Measurements from ENCODE around the gene GMPS.
"Not testable (repeated sequence)": the region's sequence is repeated elsewhere in the genome, so short reads cannot be mapped to it uniquely, and the experiment has no call there.

Gene GMPS

DNA sequence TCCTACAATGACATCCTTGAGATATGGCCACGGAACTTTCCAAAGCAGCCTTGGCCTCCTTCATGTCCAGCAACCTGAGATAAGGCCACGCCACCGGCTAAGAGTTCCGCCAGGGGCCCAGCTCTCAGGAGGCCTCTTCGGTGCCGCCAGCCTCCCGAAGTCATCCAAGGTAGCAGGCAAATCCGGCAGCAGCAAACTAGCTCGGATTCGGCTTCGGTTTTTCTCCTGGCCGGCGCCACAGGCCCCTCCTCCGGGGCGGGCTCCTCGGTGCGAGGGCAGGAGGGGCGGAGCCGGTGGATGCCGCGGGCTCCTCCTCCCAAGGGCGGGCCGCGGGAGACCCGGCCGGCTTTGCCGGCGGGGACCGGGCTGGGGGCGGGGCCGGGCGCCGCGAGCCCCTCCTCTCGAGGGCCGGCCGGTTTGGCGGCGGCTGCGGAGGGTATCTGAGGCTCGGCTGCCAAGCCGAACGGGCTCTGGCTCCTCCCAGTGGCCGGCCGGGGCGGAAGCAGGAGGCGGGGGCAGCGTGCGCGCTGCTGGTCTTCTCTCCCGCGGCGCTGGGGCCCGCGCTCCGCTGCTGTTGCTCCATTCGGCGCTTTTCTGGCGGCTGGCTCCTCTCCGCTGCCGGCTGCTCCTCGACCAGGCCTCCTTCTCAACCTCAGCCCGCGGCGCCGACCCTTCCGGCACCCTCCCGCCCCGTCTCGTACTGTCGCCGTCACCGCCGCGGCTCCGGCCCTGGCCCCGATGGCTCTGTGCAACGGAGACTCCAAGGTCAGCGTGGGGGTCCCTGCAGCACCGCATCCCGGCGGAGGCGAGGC, at the start of gene GMPS:
Gene GMPS, plus strand, starts transcription at position 518 of the 812 bp plus-strand sequence. Its CDS starts 221 bp downstream, at position 739.
- DNase-seq: peak; percentile 96

DNA sequence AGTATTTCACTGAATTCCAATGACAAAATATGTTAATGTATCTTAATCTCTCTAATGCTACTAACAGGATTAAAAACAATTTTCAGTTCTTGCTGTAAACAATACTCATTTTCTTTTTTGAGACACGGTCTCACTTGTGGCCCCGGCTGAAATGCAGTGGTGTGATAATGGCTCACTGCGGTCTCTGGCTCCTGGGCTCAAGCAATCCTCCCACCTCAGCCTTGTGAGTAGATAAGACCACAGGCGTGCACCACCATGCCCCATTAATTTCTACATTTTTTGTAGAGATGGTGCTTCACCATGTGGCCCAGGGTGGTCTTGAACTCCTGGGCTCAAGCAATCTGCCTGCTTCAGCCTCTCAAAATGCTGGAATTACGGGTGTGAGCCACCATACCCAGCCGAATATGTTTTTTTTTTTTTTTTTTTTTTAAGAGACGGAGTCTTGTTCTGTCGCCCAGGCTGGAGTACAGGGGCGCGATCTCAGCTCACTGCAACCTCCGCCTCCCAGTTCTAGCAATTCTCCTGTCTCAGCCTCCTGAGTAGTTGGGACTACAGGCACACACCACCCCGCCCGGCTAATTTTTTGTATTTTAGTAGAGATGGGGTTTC, 41.9 kb upstream of the GMPS start:
- not testable (repeated sequence) for DNase-seq

DNA sequence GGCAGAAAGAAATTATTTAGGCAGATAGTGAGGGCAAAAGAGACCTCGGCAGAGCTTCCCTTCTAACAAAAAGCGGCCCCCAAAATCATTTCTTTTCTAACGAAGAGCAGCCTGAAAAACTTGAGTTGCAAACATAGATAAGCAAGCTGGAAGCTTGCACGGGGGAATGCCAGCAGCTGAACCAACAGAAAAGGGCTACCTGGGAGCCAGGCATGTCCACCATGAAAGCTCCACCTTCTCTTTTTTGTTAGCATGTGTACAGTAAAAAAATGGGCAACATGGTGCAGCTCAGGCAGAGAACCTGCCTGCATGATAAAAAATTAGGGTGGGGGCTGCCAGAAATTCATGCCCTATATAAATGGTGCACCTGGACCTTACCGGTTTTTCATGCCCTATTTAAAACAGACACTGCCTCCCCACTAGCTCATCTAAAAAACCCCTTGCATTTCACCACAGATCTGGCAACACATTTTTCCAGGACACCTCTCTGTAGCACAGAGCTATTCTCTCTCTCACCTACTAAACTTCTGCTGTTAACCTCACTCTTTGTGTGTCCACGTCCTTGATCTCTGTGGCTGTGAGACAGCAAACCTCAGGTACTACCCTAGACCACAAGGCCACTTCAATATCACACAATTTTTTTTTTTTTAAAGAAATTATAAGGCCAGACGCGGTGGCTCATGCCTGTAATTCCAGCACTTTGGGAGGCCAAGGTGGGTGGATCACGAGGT, 34.9 kb upstream of the GMPS start:
- DNase-seq: no peak

GRCh38 chr3:155843569-155843968, 26.9 kb upstream of the GMPS start:
- DNase-seq: no peak

DNA sequence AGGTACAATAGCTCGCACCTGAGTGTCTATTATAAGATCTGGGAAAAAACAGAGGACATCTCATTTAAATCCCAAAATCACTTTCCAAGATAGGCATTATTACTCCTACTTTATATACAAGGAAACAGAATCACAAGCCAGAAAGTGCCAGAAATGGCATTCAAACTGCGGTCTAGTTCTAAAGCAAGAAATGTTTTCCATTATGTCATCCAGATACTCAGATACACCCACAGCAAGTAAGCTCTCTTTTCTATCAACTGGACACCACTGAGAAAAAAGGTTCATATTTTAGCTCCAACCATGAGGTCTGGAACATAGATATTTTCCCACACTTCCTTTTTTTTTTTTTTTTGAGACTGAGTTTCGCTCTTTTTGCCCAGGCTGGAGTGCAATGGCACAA, 24.3 kb upstream of the GMPS start:
- DNase-seq: no peak

- DNase-seq: no peak
Measured at GRCh38 chr3:155847993-155848392, 22.5 kb upstream of the GMPS start.

- not testable (repeated sequence) for DNase-seq
Measured at GRCh38 chr3:155849404-155849803, 21.0 kb upstream of the GMPS start.

GRCh38 chr3:155852341-155852740, 18.1 kb upstream of the GMPS start:
- no peak for DNase-seq

GRCh38 chr3:155853214-155854140, 17.0 kb upstream of the GMPS start:
- DNase-seq: peak; percentile 35

- peak; percentile 99 for DNase-seq
Measured at GRCh38 chr3:155854141-155854940, 16.1 kb upstream of the GMPS start, which contains the start of gene SLC33A1. SLC33A1 (minus strand) TSS chr3:155854427; CDS start chr3:155853997, 430 bp downstream.

DNA sequence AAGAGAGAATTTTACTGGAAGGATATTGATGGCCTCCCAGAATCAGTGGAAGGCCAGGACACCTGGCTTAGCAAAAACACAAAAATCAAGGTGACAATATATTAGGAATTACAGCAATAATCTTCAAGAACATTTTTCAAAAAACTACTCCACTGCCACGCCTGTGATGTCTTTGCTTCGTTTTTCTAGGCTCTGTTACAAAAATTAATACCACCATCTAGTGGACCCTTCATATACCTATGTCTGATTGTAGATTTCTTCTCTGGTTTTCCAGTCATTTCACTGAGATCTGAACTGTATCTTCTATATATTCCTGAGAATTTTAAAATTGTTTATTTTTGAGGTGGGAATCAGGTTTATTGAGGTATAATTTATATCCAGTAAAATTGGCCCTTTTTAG, 10.6 kb upstream of the GMPS start:
- DNase-seq: peak; percentile 29

DNA sequence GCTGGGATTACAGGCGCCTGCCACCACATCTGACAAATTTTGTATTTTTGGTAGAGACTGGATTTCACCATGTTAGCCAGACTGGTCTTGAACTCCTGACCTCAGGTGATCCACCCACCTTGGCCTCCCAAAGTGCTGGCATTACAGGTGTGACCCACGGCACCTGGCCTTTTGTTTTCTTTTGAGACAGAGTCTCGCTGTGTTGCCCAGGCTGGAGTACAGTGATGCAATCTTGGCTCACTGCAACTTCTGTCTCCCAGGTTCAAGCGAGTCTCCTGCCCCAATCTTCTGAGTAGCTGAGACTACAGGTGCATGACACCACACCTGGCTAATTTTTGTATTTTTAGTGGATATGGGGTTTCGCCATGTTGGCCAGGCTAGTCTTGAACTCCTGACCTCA, 10.0 kb upstream of the GMPS start:
- DNase-seq: not testable (repeated sequence)

DNA sequence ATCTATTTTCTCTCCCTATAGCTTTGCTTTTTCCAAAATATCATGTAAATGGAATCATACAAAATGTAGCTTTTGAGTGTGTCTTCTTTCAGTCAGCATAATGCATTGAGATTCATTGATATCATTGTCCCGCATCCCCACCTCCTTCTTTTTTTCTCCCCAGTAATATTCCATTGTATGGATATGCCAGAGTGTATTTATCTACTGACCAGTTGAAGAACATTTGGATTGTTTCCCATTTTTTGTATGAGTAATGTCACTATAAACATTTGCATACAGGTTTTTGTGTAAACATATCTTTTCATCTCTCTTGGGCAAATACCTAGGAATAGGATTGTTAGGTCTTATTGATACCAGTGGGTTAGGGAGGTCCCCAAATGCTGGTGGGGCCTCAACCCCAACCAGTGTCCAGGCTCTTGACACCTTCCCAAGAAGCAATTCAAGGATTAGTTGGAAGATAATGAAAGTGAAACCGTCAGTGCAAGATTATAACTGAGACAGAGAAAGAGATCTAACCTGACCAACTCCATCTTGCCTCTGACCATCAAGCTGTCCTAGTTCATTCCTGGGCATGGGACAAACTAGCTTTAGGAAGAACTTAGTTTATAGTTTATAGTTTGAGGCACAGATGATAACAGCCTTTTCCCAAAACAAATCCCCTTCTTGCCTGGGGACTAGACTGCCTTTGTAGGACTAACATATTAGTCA, 8.8 kb upstream of the GMPS start:
- DNase-seq: no peak

DNA sequence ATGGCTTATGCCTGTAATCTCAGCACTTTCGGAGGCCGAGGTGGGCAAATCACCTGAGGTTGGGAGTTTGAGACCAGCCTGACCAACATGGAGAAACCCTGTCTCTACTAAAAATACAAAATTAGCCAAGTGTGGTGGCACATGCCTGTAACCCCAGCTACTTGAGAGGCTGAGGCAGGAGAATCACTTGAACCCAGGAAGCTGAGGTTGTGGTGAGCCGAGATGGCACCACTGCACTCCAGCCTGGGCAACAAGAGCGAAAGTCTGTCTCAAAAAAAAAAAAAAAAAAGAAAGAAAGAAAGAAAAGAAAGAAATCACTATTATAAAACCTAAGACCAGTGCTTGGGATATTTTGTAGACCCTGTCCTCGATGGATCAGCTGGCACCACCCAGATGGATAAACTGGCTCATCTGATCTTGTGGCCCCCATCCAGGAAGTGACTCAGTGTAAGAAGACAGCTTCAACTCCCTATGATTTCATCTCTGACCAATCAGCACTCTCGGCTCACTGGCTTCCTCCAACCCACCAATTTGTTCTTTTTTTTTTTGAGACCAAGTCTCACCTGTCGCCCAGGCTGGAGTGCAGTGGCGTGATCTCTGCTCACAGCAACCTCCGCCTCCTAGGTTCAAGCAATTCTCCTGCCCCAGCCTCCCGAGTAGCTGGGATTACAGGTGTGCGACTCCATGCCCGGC, 8.0 kb upstream of the GMPS start:
- DNase-seq: peak; percentile 88

GRCh38 chr3:155863072-155863784, 7.2 kb upstream of the GMPS start:
- no peak for DNase-seq

DNA sequence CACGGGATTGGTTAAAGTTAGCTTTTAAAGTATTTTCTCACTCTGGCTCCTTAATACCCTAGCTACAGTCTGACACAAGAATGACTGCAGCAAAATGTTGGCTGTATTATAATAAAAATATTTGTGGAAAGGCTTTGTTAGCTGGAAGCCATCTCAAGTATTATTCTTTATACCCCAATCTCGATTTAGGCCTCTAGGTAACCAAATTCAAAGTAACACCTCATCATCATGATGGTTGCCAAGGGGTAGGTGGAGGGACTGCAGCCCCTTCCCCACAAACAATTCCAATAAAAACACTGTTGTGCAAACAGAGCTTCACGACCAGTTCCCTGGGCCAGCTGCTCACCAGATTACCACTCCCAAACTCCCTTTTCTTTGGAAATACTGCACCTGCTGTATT, 759 bp upstream of the GMPS start:
- no peak for DNase-seq

- DNase-seq: peak; percentile 46
Measured at GRCh38 chr3:155870945-155871745, 695 bp downstream of the GMPS start.

GRCh38 chr3:155871746-155872158, 1.3 kb downstream of the GMPS start:
- DNase-seq: no peak
